NCI-H82 (cell line): ENCODE results near the gene MS4A4A.

ENCODE experiments used
- DNase-seq: peaks from one replicate; lab custom pipeline; 2025; lab: John Stamatoyannopoulos, UW

MS4A4A gene

GRCh38 chr11:60303661-60304060, 23.2 kb downstream of the MS4A4A start:
- DNase-seq: no peak

- DNase-seq: no peak
Measured at GRCh38 chr11:60305906-60306619, 25.6 kb downstream of the MS4A4A start.

GRCh38 chr11:60307507-60308195, 27.2 kb downstream of the MS4A4A start:
- DNase-seq: no peak

GRCh38 chr11:60310407-60310998, 30.0 kb downstream of the MS4A4A start:
- no peak for DNase-seq

- no peak for DNase-seq
Measured at GRCh38 chr11:60314635-60315321, 34.3 kb downstream of the MS4A4A start.

- no peak for DNase-seq
Measured at GRCh38 chr11:60315871-60316270, 35.4 kb downstream of the MS4A4A start.

- no peak for DNase-seq
Measured at GRCh38 chr11:60316317-60316716, 35.9 kb downstream of the MS4A4A start.

- no peak for DNase-seq
Measured at GRCh38 chr11:60318726-60319125, 38.3 kb downstream of the MS4A4A start.

- DNase-seq: no peak
Measured at GRCh38 chr11:60321051-60321450, 40.6 kb downstream of the MS4A4A start.

- DNase-seq: no peak
Measured at GRCh38 chr11:60326955-60327354, 46.5 kb downstream of the MS4A4A start, which contains the start of gene MS4A6E. MS4A6E (plus strand) TSS chr11:60327255; CDS start chr11:60334896, 7,641 bp downstream.

- DNase-seq: no peak
Measured at GRCh38 chr11:60328460-60328859, 48.0 kb downstream of the MS4A4A start.

- no peak for DNase-seq
Measured at GRCh38 chr11:60332846-60333245, 52.4 kb downstream of the MS4A4A start.

- DNase-seq: peak; percentile 51
Measured at GRCh38 chr11:60334005-60334620, 53.6 kb downstream of the MS4A4A start.

- no peak for DNase-seq
Measured at GRCh38 chr11:60336767-60337391, 56.4 kb downstream of the MS4A4A start.

- DNase-seq: no peak
Measured at GRCh38 chr11:60338053-60338452, 57.6 kb downstream of the MS4A4A start.

GRCh38 chr11:60339356-60339755, 58.9 kb downstream of the MS4A4A start:
- DNase-seq: no peak

- peak; percentile 40 for DNase-seq
Measured at GRCh38 chr11:60343094-60343704, 62.7 kb downstream of the MS4A4A start.

GRCh38 chr11:60344146-60344545, 63.7 kb downstream of the MS4A4A start:
- DNase-seq: no peak

- peak; percentile 18 for DNase-seq
Measured at GRCh38 chr11:60345489-60345888, 65.0 kb downstream of the MS4A4A start.

- no peak for DNase-seq
Measured at GRCh38 chr11:60347084-60347797, 66.8 kb downstream of the MS4A4A start.
